Smooth muscle cell (in vitro differentiated cells): ENCODE results near the gene MYZAP. TPM values are rescaled to one million over a fixed set of nuclear protein-coding genes. Genes with fewer than 3 reads are reported as not detected.

Experiments
- DNase-seq: peaks from one replicate; lab custom pipeline; 2025; ENCODE audit not compliant: unreplicated experiment; lab: John Stamatoyannopoulos, UW
- H2AFZ ChIP-seq: fragments of 200-600 bp; sonication (generic); 2 replicates; pipeline ENCODE4 v1.6.0; 2016; ENCODE audit warnings: antibody characterized with exemption, low read depth, mild to moderate bottlenecking
- H3F3A ChIP-seq: fragments of 200-600 bp; sonication (generic); 2 replicates; pipeline ENCODE4 v1.6.0; 2017; ENCODE audit warnings: antibody characterized with exemption, low read depth
- H3K27ac ChIP-seq: fragments of 200-600 bp; sonication (generic); 2 replicates; pipeline ENCODE4 v1.5.1; 2016; ENCODE audit warnings: low read depth, mild to moderate bottlenecking
- H3K27me3 ChIP-seq: fragments of 200-600 bp; sonication (generic); 2 replicates; pipeline ENCODE4 v1.6.1; 2016; ENCODE audit warnings: low read depth, mild to moderate bottlenecking
- H3K36me3 ChIP-seq: fragments of 200-600 bp; sonication (generic); 2 replicates; pipeline ENCODE4 v1.5.1; 2016; ENCODE audit warnings: low read depth
- H3K4me1 ChIP-seq: fragments of 200-600 bp; sonication (generic); 2 replicates; pipeline ENCODE4 v1.5.1; 2016; ENCODE audit warnings: low read depth
- H3K4me2 ChIP-seq: fragments of 200-600 bp; sonication (generic); 2 replicates; pipeline ENCODE4 v1.6.0; 2016; ENCODE audit warnings: mild to moderate bottlenecking
- H3K4me3 ChIP-seq: fragments of 200-600 bp; sonication (generic); 2 replicates; pipeline ENCODE4 v1.5.1; 2016; ENCODE audit warnings: mild to moderate bottlenecking
- H3K79me2 ChIP-seq: fragments of 200-600 bp; sonication (generic); 2 replicates; pipeline ENCODE4 v1.6.0; 2016; ENCODE audit warnings: low read depth, mild to moderate bottlenecking
- H3K9ac ChIP-seq: fragments of 200-600 bp; sonication (generic); 2 replicates; pipeline ENCODE4 v1.6.0; 2016; ENCODE audit warnings: low read depth
- H3K9me3 ChIP-seq: fragments of 200-600 bp; sonication (generic); replicated peaks from 2 replicates; pipeline ENCODE4 v1.5.1; 2016; ENCODE audit warnings: low read depth
- H4K20me1 ChIP-seq: fragments of 200-600 bp; sonication (generic); 2 replicates; pipeline ENCODE4 v1.6.0; 2016; ENCODE audit warnings: low read depth
- CTCF ChIP-seq: fragments of 200-600 bp; sonication (generic); IDR thresholded peaks from 2 replicates; pipeline ENCODE4 v1.5.1; 2017; ENCODE audit warnings: borderline replicate concordance, mild to moderate bottlenecking, antibody characterized with exemption; ENCODE audit not compliant: insufficient read depth, poor library complexity, severe bottlenecking
- WGBS: methylation state at CpG from one replicate; pipeline ENCODE4 v1.1.7; 2016; ENCODE audit warnings: low lambda C conversion rate; 5-methylcytosine and 5-hydroxymethylcytosine counted together
- polyA plus RNA-seq: library from polyadenylated mRNA; unstranded; fragments of >200 nt; fragmentation: Nextera tagmentation; extraction: Ambion mirVana; gene quantifications from 2 replicates; pipeline ENCODE4 v1.2.1, GENCODE V29; 2016
- total RNA-seq: library from RNA; depleted of rRNA; stranded (reverse); fragments of >200 nt; gene quantifications from 2 replicates; pipeline ENCODE4 v1.2.3, GENCODE V29; 2014

Gene MYZAP
- total and polyA plus RNA-seq, 2 experiments from 2014 or later: 0.09 to 0.65 TPM

DNA sequence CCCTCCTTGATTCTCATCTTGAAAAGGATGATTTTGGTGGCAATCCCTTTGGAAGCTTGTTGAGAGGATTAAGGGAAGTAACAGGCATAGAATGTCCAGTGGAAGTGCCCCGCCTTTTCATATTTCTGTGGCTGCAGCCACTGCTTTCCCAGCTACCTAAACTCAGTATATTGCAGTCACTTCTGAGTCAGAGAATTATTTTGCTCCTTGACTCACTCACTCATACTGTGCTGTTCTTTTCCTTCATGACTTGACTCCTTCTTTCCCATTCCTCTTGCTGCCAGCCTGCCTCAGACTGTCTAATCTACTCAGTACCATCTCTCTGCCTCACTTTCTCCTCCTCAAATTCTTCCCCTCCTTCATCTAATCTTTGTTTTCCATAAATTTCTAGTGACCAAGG lies 88.3 kb downstream of the MYZAP start:
- no peak overlapping the region for H2AFZ ChIP-seq
- H3K9ac ChIP-seq: no peak overlapping the region
- H3K4me3 ChIP-seq: no peak overlapping the region
- no peaks in the 10 kb centered on the region for H3F3A ChIP-seq
- 88% methylated on average over 1 of the region's 1 CpG for WGBS
- no peaks in the 10 kb centered on the region for H4K20me1 ChIP-seq
- H3K27me3 ChIP-seq: no peaks in the 10 kb centered on the region
- DNase-seq: no peak
- TF ChIP-seq CTCF: no peak
- H3K79me2 ChIP-seq: no peaks in the 10 kb centered on the region
- H3K36me3 ChIP-seq: no peaks in the 10 kb centered on the region
- peak overlapping the region; percentile 46 for H3K4me2 ChIP-seq
- no peaks in the 10 kb centered on the region for H3K4me1 ChIP-seq
- peak overlapping the region; percentile 52 for H3K27ac ChIP-seq
- H3K9me3 ChIP-seq: no peaks in the 10 kb centered on the region

GRCh38 chr15:57681011-57681410 lies 89.3 kb downstream of the MYZAP start:
- Histone ChIP-seq H3K4me1 (no peaks in the 10 kb centered on the region), H3K4me3 (no peak overlapping the region), H3F3A (peaks cover 8% of the 10 kb centered on the region), H3K79me2 (no peaks in the 10 kb centered on the region), H3K9me3 (no peaks in the 10 kb centered on the region), H2AFZ (no peak overlapping the region), H3K27me3 (no peaks in the 10 kb centered on the region), H4K20me1 (no peaks in the 10 kb centered on the region), H3K36me3 (no peaks in the 10 kb centered on the region), H3K27ac (no peak overlapping the region), H3K9ac (no peak overlapping the region), H3K4me2 (no peak overlapping the region)
- DNase-seq: no peak
- TF ChIP-seq CTCF: no peak
- 94% methylated on average over 1 of the region's 1 CpG for WGBS

DNA sequence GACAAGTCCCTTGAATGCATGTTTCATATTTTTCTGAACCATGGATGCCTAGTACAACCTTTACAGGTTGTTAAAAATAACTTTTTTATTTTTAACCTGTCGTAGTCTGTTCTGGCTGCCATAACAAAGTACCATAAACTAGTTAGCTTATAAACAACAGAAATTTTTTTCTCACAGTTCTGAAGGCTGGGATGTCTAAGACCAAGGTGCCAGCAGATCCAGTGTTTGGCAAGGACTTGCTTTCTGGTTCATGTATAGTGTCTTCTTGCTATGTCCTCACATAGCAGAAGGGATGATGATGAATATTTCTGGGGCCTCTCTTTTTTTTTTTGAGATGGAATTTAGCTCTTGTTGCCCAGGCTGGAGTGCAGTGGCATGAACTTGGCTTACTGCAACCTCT lies 91.8 kb downstream of the MYZAP start:
- no peak for DNase-seq
- Histone ChIP-seq H3K4me2 (no peak overlapping the region), H2AFZ (no peak overlapping the region), H3K79me2 (no peaks in the 10 kb centered on the region), H4K20me1 (no peaks in the 10 kb centered on the region), H3K9ac (no peak overlapping the region), H3K4me3 (no peak overlapping the region), H3K27ac (no peak overlapping the region), H3F3A (peaks cover 8% of the 10 kb centered on the region), H3K4me1 (peaks cover 5% of the 10 kb centered on the region), H3K27me3 (no peaks in the 10 kb centered on the region), H3K9me3 (no peaks in the 10 kb centered on the region), H3K36me3 (no peaks in the 10 kb centered on the region)
- whole genome bisulfite sequencing: 90% methylated on average over 1 of the region's 1 CpG
- no peak for TF ChIP-seq CTCF

GRCh38 chr15:57684491-57685151 lies 92.9 kb downstream of the MYZAP start:
- WGBS: 91% methylated on average over 8 of the region's 8 CpGs
- Histone ChIP-seq H3K79me2 (no peaks in the 10 kb centered on the region), H3K27ac (no peak overlapping the region), H4K20me1 (no peaks in the 10 kb centered on the region), H3K4me2 (no peak overlapping the region), H3K36me3 (no peaks in the 10 kb centered on the region), H3K4me1 (peaks cover 5% of the 10 kb centered on the region), H3F3A (peaks cover 8% of the 10 kb centered on the region), H2AFZ (peak overlapping the region; percentile 19), H3K4me3 (no peak overlapping the region), H3K9me3 (no peaks in the 10 kb centered on the region), H3K9ac (no peak overlapping the region), H3K27me3 (no peaks in the 10 kb centered on the region)
- DNase-seq: no peak
- no peak for TF ChIP-seq CTCF
